ENCODE data around the gene PKD1L1. TPM values are rescaled to one million over a fixed set of nuclear protein-coding genes. Genes with fewer than 3 reads are reported as not detected.
"Not testable (repeated sequence)": the region's sequence is repeated elsewhere in the genome, so short reads cannot be mapped to it uniquely, and the experiment has no call there.

PKD1L1 gene
- total RNA-seq, 6 experiments from 2014 or later = 0.13 to 1.4 (median 0.51) TPM; not detected in 1

- no peaks in the 10 kb centered on the region for H3K36me3 ChIP-seq
- 57% methylated on average over 3 of the region's 3 CpGs for WGBS (ENCODE audit: insufficient coverage, low coverage, low lambda C conversion rate, missing lambda C conversion rate)
- no peak for DNase-seq
- no peaks in the 10 kb centered on the region for H3K4me1 ChIP-seq
- no peaks in the 10 kb centered on the region for H3K9me3 ChIP-seq
- no peak overlapping the region for H3K27ac ChIP-seq
- no peaks in the 10 kb centered on the region for H3K27me3 ChIP-seq
- H3K4me3 ChIP-seq = no peak overlapping the region
- TF ChIP-seq CTCF (IDR thresholded peaks at IDR 0.05) (no peak), POLR2A (IDR thresholded peaks at IDR 0.05) (no peak)
- intact Hi-C loops (cut with DNase I) = no loop called here
- ATAC-seq = no peak
These were observed 193.0 kb downstream of the PKD1L1 start for GRCh38 chr7:47755248-47755647.

- DNase-seq; H3K4me1 ChIP-seq; H3K27ac ChIP-seq; H3K9me3 ChIP-seq; ATAC-seq; intact Hi-C loops (cut with DNase I); H3K27me3 ChIP-seq; H3K36me3 ChIP-seq; H3K4me3 ChIP-seq: not testable (repeated sequence)
- WGBS (ENCODE audit: insufficient coverage, low coverage, low lambda C conversion rate, missing lambda C conversion rate) = 0% methylated on average over 1 of the region's 5 CpGs
These were observed 196.5 kb downstream of the PKD1L1 start for GRCh38 chr7:47751724-47752123.

GRCh38 chr7:47751043-47751442 is 197.2 kb downstream of the PKD1L1 start:
- intact Hi-C loops (cut with DNase I) = no loop called here
- WGBS (ENCODE audit: insufficient coverage, low coverage, low lambda C conversion rate, missing lambda C conversion rate) = 34% methylated on average over 5 of the region's 5 CpGs
- Histone ChIP-seq H3K9me3 (no peaks in the 10 kb centered on the region), H3K27ac (no peak overlapping the region), H3K4me3 (no peak overlapping the region), H3K36me3 (no peaks in the 10 kb centered on the region), H3K4me1 (no peaks in the 10 kb centered on the region), H3K27me3 (no peaks in the 10 kb centered on the region)
- TF ChIP-seq CTCF (IDR thresholded peaks at IDR 0.05) (no peak), POLR2A (IDR thresholded peaks at IDR 0.05) (no peak)
- DNase-seq (no peak), ATAC-seq (no peak)

- TF ChIP-seq CTCF (IDR thresholded peaks at IDR 0.05) (no peak), POLR2A (IDR thresholded peaks at IDR 0.05) (no peak)
- H3K27ac ChIP-seq = no peak overlapping the region
- intact Hi-C loops (cut with DNase I) = no loop called here
- WGBS (ENCODE audit: insufficient coverage, low coverage, low lambda C conversion rate, missing lambda C conversion rate) = 75% methylated on average over 7 of the region's 7 CpGs
- ATAC-seq (no peak), DNase-seq (no peak)
- H3K36me3 ChIP-seq = no peaks in the 10 kb centered on the region
- H3K4me3 ChIP-seq = no peak overlapping the region
- H3K27me3 ChIP-seq = no peaks in the 10 kb centered on the region
- H3K9me3 ChIP-seq = no peaks in the 10 kb centered on the region
- no peaks in the 10 kb centered on the region for H3K4me1 ChIP-seq
These were observed 200.2 kb downstream of the PKD1L1 start for GRCh38 chr7:47748041-47748440.

GRCh38 chr7:47747160-47747559 is 201.1 kb downstream of the PKD1L1 start:
- intact Hi-C loops (cut with DNase I) = no loop called here
- Histone ChIP-seq H3K27ac (no peak overlapping the region), H3K4me1 (no peaks in the 10 kb centered on the region), H3K36me3 (no peaks in the 10 kb centered on the region), H3K27me3 (no peaks in the 10 kb centered on the region), H3K4me3 (no peak overlapping the region), H3K9me3 (no peaks in the 10 kb centered on the region)
- ATAC-seq (no peak), DNase-seq (no peak)
- 84% methylated on average over 5 of the region's 6 CpGs for WGBS (ENCODE audit: insufficient coverage, low coverage, low lambda C conversion rate, missing lambda C conversion rate)
- TF ChIP-seq POLR2A (IDR thresholded peaks at IDR 0.05) (no peak), CTCF (IDR thresholded peaks at IDR 0.05) (no peak)

Data from right lobe of liver (tissue), 6 donors.